HG03066 (cell line): Measurements from ENCODE around the gene OPHN1.
A peak's percentile ranks its signal among the peaks of the same experiment; 100 is the strongest.

Experiments
- ATAC-seq: cut with Tn5 transposase; IDR thresholded peaks from one replicate; pipeline ENCODE4 v1.9.1; 2021; ENCODE audit warnings: low read depth; ENCODE audit not compliant: unreplicated experiment

Gene OPHN1

GRCh38 chrX:68254738-68255645 lies 178.3 kb downstream of the OPHN1 start:
- no peak for ATAC-seq

- no peak for ATAC-seq
These were observed 180.6 kb downstream of the OPHN1 start for GRCh38 chrX:68252664-68253063.

DNA sequence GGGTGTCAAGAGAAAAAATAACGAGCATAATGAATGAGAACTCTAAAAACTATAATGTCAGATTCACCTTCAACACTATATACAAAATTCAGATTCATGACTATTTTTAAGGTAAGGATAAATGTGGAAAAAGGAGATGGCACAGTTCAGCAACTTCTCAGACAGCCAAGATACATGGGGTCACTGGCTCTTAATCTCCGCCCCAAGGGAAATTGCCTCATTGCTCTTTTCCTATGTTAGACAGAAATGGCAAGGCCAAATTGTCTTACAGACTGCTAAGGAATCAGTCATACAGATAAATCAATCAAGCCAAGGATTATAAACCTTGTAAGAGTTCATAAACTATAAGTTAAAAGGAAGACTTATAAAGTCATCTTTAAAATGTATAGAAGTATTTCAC lies 183.4 kb downstream of the OPHN1 start:
- ATAC-seq = no peak

- no peak for ATAC-seq
These were observed 183.9 kb downstream of the OPHN1 start for GRCh38 chrX:68249401-68249831.

DNA sequence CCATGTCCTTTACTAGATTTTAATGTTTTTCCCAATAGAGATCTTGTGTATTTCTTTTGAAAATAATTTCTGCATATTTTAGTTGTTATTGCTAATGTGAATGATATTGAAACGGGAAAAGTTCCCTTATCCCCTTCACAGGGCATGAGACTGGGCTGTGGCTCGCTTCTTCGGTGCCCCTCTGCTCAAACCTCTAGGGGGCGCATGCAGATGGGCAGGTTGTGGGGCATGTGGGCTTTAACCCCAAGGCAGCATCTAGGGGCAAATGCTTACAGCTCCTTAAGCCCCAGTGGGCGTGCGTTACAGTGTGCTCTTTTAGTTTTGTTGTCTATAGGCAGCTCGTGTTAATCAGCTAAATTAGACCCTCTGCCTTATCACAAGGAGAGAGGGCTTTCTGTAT lies 194.7 kb downstream of the OPHN1 start:
- no peak for ATAC-seq

DNA sequence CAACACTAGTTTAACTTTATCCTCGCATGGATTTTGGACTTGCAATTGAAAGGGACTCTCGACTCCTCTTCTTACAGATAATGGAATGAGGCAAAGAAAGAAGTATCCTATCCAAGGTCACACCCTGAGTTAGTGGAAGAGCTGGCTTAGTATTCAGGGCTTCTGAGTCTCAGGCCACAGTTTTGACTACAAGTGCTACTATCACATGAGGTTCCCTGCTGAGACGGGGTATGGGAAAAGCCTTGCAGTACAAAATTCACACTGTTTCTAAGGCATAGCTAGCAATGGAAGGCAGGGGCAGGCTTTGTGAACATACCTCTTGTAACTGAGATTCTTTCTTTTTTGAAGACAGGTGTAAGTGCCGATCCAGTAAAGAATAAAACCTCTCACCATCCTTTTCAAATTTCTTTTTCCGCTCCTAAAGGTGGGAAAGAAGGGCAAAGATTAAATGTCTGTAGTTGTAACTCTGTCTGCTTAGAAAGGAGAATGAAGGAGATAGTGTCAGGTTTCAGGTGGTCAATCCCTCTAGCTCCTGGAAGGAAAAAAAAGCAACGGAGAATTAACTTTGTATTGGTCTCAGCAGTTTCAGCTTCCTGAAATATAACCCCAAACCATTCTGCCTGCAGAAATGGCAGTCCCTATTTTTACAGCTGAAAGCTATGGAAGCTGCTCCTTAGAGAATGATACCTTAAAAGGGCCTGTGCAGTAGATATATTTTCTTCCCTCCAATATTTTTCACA lies 199.0 kb downstream of the OPHN1 start:
- no peak for ATAC-seq

DNA sequence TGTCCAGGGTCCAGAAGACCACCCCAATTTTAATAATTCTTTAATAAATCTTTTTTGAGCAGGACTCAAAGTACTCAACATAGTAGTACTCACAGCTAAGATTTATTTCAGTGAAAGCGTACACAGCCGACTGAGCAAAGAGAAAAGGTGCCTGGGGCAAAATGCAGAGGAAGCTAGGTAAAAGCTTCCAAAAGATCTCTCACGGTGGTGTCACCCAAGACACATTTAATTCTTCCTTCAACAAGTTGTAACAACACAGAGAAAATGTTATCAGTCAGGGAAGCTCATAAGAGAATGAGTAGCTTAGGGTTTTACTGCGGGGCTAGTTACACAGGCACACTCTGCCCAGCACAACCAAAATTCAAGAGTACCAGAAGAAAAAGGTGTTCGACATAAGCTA lies 201.1 kb downstream of the OPHN1 start:
- ATAC-seq = no peak

DNA sequence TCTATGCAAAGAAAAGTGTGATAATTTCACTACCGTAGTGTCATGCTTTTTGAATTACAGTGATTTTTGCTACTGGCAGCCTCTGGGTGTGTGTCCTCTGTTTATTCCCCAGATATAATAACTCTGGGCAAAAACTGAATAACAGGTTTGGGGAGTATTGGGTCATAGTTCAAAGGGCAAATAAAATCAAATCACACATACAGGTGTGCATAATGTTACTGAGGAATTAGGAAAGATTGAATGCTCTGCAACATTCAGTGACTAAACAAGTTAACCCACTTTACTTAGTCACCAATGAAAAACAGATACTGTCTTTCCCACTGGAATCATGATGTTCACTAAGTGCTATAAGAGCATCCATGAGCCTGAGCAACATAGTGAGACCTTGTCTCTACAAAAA lies 224.3 kb downstream of the OPHN1 start:
- no peak for ATAC-seq

GRCh38 chrX:68204521-68205038 lies 228.7 kb downstream of the OPHN1 start:
- ATAC-seq = no peak

- ATAC-seq = peak; percentile 63
These were observed 229.6 kb downstream of the OPHN1 start for GRCh38 chrX:68203646-68204045.

DNA sequence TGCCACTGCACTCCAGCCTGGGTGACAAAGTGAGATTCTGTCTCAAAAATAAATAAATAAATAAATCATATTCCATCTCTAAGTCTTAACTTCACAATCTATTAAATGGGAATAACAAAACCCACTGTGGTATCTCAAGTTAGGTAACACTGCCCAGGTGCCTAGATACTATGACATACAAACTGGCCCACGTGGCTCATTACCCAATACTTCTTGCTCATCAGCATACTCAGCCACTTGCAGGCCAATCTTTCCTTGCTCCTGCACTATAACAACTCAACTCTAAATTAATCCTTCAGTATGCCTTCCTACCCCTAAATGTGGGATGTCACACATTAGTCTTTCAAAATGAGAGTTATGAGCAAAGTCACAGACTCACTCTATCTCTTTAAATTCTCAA lies 230.1 kb downstream of the OPHN1 start:
- no peak for ATAC-seq

DNA sequence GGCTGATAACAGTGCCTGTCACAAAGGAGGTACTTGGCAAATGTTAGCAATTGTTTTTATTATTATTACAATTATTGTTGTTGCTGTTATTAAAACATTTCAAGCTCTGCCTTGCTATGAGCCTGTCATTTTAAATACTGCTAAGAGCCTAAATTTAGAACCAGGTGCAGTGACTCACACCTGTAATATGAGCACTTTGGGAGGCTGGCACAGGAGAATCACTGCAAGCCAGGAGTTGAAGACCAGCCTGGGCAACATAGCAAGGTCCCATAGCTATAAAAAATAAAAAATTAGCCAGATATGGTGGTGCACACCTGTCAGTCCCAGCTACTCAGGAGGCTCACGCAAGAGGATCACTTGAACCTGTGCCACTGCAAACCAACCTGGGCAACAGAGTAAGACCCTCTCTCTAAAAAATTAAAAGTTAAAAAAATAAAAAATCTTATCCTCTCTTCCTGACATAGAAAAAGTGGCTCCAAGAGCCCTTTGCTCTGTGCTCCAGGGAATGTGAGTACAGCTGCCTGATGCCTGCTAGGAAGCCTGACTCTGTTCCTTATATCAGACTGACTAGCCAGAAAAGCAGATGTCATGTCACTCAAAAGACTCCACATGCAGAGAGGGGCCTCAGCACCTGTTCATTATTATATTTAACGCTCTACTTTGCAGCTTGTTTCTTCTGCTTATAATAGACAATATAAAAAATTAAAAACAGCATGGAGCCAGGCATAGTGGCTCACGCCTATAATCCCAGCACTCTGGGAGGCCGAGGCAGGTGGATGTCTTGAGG lies 234.0 kb downstream of the OPHN1 start:
- ATAC-seq = no peak

DNA sequence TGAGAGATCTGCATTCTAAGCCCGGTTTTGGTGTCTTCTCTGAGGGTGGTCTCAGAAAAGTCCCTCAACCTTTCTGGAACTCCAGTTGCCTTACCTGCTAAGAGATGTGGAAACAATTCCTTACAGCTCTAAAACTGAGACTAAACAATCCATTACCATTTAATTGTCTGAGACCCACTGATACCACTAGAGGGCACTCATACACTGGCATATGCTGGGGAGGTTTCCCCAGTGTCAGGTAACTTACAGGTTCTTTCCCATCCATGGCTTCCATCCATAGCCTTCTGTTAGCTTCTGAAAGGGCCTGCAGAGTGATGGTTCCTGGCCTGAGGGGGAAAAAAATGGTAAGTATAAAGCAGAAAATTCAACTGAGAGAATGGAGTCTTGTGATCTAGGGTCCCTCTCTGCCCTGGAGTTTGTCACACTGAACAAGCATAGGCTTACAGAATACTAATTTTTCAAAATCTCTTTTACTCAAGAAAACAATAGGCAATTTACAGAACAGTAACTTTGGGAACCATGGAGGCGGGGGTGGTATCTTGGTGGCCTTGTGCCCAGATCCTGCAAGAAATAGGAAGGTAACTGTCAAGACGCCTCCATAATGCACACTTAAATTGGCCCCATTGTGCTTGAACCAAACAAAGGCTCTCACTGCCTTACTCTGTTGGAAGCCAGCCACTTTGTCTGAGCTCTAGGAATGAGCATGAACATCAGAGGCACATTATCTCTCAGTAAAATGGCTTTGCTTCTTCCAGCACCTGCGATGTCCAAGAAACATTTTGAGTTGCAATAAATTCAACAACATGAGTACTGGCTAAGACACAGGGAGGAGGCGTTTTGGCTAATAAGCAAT lies 236.1 kb downstream of the OPHN1 start:
- ATAC-seq = no peak

DNA sequence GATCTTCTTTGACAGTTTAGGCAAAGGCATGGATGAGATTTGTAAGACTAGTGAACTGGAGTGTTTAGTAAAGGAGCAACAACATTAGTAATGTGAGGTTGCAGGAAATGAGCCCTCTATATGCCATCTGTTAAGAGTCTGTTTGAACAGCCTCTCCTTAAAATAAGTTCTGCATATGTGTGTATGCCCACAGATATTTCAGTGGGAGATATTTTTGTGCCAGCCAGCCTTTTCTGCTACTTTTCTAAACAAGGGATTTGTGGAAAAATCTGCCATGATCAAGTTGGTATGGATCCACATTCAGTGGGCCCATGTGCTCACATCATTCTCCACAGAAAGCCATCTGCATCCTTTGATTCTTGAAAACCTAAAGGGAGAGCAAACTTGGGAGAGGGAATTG lies 237.7 kb downstream of the OPHN1 start:
- ATAC-seq = no peak

GRCh38 chrX:68193786-68194185 lies 239.5 kb downstream of the OPHN1 start:
- ATAC-seq = no peak

DNA sequence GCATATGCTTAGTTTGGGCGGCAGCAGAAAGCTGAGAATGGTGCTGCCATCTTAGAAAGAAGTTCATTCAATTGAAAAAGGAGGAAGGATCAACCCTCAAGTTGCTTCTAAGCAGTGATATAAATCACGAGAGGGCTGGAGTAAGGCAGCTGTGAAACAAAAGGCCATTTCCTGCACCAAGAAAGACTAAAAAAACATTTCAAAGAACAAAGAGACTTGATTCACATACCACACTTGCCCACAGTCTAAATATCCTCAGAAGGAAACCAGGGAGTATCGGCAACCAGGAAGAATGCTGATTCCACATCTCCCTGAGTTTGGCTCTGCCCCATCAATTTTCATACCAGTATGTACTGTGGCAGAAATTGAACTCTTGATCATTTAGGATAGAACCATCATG lies 240.1 kb downstream of the OPHN1 start:
- no peak for ATAC-seq

- no peak for ATAC-seq
These were observed 242.5 kb downstream of the OPHN1 start for GRCh38 chrX:68190799-68191198.

GRCh38 chrX:68186552-68187262 lies 246.6 kb downstream of the OPHN1 start:
- ATAC-seq = no peak

DNA sequence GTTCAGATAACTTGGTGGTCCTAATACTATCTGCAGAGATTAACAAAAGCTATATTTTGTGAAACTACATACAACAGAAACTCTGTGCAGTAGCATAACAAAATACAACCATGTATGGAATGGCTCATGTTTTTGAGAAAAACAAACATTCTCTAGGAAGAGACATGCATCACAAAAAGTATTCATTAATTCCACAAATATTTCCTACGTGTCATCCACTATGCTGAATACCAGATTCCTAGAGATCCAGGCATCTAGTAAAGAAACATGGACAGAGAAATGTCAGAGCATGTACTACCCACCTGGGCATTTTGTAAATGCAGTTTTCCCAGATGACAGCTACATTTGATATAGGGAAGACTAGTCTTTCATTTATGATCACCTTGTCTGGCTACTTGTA lies 248.1 kb downstream of the OPHN1 start:
- ATAC-seq = no peak
